Lung (tissue), 12 donors: ENCODE data around the gene RNF121. TPM values are rescaled to one million over a fixed set of nuclear protein-coding genes. Genes with fewer than 3 reads are reported as not detected.

Experiments used
- ATAC-seq: fragments of 200-7000 bp; cut with Tn5 transposase; one replicate; pipeline ENCODE4 v1.9.1; 2020; ENCODE audit warnings: moderate number of reproducible peaks; ENCODE audit not compliant: insufficient read depth, low FRiP score
- DNase-seq, 3 donors: peaks; one replicate each; pipeline ENCODE4 v3.0.0-alpha.2; 2013 to 2017
- H3K27ac ChIP-seq, 2 donors: one replicate each; pipeline ENCODE4 v1.5.1; 2013; ENCODE audit warnings: mild to moderate bottlenecking in 2 of 2, moderate library complexity in 2 of 2, control low read depth in 1 of 2, inconsistent platforms in 1 of 2, low read depth in 1 of 2, low read length in 1 of 2
- H3K27me3 ChIP-seq, 3 donors: one replicate each; pipeline ENCODE4 v1.5.1; 2013; ENCODE audit warnings: low read length in 2 of 3; ENCODE audit not compliant: control insufficient read depth in 3 of 3, insufficient read depth in 3 of 3
- H3K36me3 ChIP-seq, 4 donors: one replicate each; pipeline ENCODE4 v1.5.1; 2013; ENCODE audit warnings: low read length in 4 of 4, mild to moderate bottlenecking in 1 of 4, moderate library complexity in 1 of 4; ENCODE audit not compliant: control insufficient read depth in 4 of 4, insufficient read depth in 4 of 4
- H3K4me1 ChIP-seq, 5 donors: one replicate each; pipeline ENCODE4 v1.5.1; 2013; ENCODE audit warnings: low read length in 5 of 5, mild to moderate bottlenecking in 2 of 5, moderate library complexity in 1 of 5; ENCODE audit not compliant: control insufficient read depth in 5 of 5, insufficient read depth in 5 of 5
- H3K4me3 ChIP-seq: one replicate; pipeline ENCODE4 v1.5.1; 2013; ENCODE audit warnings: mild to moderate bottlenecking, control low read depth, moderate library complexity
- H3K9ac ChIP-seq, 2 donors: one replicate each; pipeline ENCODE4 v1.5.1; 2013; ENCODE audit warnings: low read length in 2 of 2, control low read depth in 1 of 2; ENCODE audit not compliant: insufficient read depth in 1 of 2
- H3K9me3 ChIP-seq, 4 donors: one replicate each; pipeline ENCODE4 v1.5.1; 2013; ENCODE audit warnings: low read length in 3 of 4, mild to moderate bottlenecking in 1 of 4, moderate library complexity in 1 of 4; ENCODE audit not compliant: control insufficient read depth in 4 of 4, insufficient read depth in 3 of 4
- WGBS, 2 donors: extraction: QIAGEN DNeasy Blood & Tissue Kit; methylation state at CpG; one replicate each; pipeline ENCODE4 v1.1.7; 2013; 5-methylcytosine and 5-hydroxymethylcytosine counted together
- polyA plus RNA-seq, 2 donors: library from polyadenylated mRNA; stranded (reverse); fragments of 200-250 nt; gene quantifications; one replicate each; pipeline ENCODE4 v1.2.1, GENCODE V29; 2013
- total RNA-seq, 2 donors: library from RNA; depleted of rRNA in 1 of 2; stranded (reverse); fragments of >200 nt in 1 of 2; gene quantifications; one replicate each; pipeline ENCODE4 v1.2.1, GENCODE V29; 2014 to 2021
- TF ChIP-seq, protein P1 (sequence below): IDR thresholded peaks from 2 replicates; pipeline ENCODE4 v1.5.1; 2012; ENCODE audit warnings: mild to moderate bottlenecking; ENCODE audit errors: control extremely low read depth, extremely low read depth
- donor health status: control.
- donor health status: control.
- donor health status: Bipolar disorder and iron deficiency.
- donor health status: healthy.
- donor health status: DM: yes; HTN: yes; CAD: no.

RNF121 gene
- total and polyA plus RNA-seq, 4 donors, result 14.0 to 30.2 (median 27.6) TPM

DNA sequence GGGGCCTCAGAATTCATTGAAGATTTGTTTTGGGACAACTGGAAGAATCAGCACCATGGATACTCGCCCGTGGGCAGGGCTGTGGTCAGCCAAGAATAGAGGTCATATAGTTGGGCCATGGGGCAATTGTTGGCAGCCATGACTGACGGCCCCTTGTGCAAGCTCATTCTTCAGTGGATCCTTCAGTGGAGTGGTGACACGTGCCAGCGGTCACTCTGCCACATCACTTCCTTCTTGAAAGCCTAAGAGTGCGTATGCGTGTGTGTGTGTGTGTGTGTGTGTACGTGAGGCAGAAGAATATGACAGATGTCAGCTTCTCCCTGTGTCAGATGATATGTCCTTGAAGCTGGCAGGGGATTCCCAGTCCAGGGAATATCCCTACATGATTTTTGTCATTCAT, 68.1 kb downstream of the RNF121 start:
- TF ChIP-seq, protein P1, sequence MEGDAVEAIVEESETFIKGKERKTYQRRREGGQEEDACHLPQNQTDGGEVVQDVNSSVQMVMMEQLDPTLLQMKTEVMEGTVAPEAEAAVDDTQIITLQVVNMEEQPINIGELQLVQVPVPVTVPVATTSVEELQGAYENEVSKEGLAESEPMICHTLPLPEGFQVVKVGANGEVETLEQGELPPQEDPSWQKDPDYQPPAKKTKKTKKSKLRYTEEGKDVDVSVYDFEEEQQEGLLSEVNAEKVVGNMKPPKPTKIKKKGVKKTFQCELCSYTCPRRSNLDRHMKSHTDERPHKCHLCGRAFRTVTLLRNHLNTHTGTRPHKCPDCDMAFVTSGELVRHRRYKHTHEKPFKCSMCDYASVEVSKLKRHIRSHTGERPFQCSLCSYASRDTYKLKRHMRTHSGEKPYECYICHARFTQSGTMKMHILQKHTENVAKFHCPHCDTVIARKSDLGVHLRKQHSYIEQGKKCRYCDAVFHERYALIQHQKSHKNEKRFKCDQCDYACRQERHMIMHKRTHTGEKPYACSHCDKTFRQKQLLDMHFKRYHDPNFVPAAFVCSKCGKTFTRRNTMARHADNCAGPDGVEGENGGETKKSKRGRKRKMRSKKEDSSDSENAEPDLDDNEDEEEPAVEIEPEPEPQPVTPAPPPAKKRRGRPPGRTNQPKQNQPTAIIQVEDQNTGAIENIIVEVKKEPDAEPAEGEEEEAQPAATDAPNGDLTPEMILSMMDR, result no peak
- H3K4me1 ChIP-seq, result peaks cover 0 to 26% (median 0%) of the 10 kb centered on the region in 5 donors
- no peak overlapping the region for H3K9ac ChIP-seq
- no peak overlapping the region for H3K4me3 ChIP-seq
- ATAC-seq, result no peak
- no peaks in the 10 kb centered on the region for H3K27me3 ChIP-seq
- DNase-seq, result no peak
- peaks cover 0 to 9% (median 9%) of the 10 kb centered on the region in 4 donors for H3K36me3 ChIP-seq
- H3K9me3 ChIP-seq, result no peaks in the 10 kb centered on the region
- H3K27ac ChIP-seq, result peak overlapping the region in 1 of 2 donors; percentile 44
- 40 to 57% methylated on average over 8 of the region's 8 CpGs for WGBS, 2 donors

DNA sequence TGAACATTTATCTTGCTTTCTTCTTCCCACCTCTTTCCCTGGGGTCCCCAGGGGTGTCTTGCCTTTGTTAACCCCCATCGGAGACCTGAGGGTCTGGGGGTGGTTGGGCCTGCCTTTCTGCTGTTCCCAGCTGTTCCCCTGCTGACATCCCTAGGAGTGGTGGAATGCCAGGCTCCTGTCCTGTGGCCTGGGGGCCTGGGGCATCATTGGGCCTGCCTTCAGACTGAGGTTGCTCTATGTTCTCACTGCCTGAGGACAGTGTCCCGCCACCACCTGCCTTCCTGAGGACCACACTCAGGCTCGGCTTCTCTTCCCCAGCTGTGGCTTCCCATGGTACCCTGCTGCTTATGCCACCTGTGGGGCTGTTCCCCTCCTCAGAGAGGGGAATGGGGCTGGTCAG, 68.7 kb downstream of the RNF121 start:
- no peaks in the 10 kb centered on the region for H3K27me3 ChIP-seq
- H3K36me3 ChIP-seq, result peaks cover under 1 to 15% (median 9%) of the 10 kb centered on the region in 4 donors
- H3K9ac ChIP-seq, result no peak overlapping the region
- no peaks in the 10 kb centered on the region for H3K9me3 ChIP-seq
- no peak overlapping the region for H3K4me3 ChIP-seq
- ATAC-seq (no peak), DNase-seq (no peak)
- TF ChIP-seq, protein P1, result no peak
- H3K4me1 ChIP-seq, result peaks cover 0 to 26% (median 0%) of the 10 kb centered on the region in 5 donors
- 96 to 100% methylated on average over 3 of the region's 3 CpGs for WGBS, 2 donors
- peak overlapping the region in 1 of 2 donors; percentile 44 for H3K27ac ChIP-seq

DNA sequence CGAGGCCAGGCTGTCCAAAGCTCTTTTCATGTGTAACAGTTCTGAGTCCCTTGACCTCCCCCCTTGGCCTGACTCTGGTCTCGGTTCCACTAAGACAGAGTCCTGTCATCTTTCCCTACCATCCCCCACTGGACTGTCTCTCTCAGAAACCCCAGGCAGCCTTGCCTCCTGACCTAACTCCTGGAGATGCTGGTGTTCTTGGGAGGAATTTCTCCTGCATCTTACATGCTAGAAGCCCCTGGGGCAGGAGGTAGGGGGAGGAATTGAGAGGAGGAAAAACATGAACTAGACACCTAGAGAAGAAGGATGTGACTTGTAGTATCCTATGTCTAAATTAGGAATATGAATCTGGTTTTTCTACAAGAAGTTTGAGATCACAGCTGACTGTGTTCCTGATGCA, 69.2 kb downstream of the RNF121 start:
- no peaks in the 10 kb centered on the region for H3K9me3 ChIP-seq
- H3K27ac ChIP-seq, result peak overlapping the region in 1 of 2 donors; percentile 59
- WGBS, 2 donors, result 94 to 97% methylated on average over 2 of the region's 2 CpGs
- ATAC-seq (no peak), DNase-seq (no peak)
- H3K9ac ChIP-seq, result no peak overlapping the region
- no peak overlapping the region for H3K4me3 ChIP-seq
- H3K4me1 ChIP-seq, result peaks cover 0 to 26% (median 0%) of the 10 kb centered on the region in 5 donors
- H3K27me3 ChIP-seq, result no peaks in the 10 kb centered on the region
- TF ChIP-seq, protein P1, result no peak
- peaks cover 6 to 18% (median 14%) of the 10 kb centered on the region in 4 donors for H3K36me3 ChIP-seq
